Choroid plexus epithelial cell (primary cell): ENCODE measurements around the gene DDIT3.

Experiments used
- DNase-seq: peaks from one replicate; pipeline ENCODE4 v3.0.0-alpha.2; 2010; ENCODE audit warnings: low read depth
- H3K4me3 ChIP-seq: 2 replicates; pipeline ENCODE4 v1.5.1; 2011; ENCODE audit warnings: low read depth, mild to moderate bottlenecking, control low read depth, low read length, moderate library complexity
- TF ChIP-seq, protein P1 (sequence below): conservative IDR thresholded peaks from 2 replicates; pipeline ENCODE4 v1.5.1; 2011; ENCODE audit warnings: low read depth, mild to moderate bottlenecking, control low read depth, inconsistent platforms, low read length, moderate library complexity

Gene DDIT3

GRCh38 chr12:57546438-57547287 lies 26.3 kb upstream of the DDIT3 start, which contains the start of gene DCTN2:
Gene DCTN2, minus strand, starts transcription at chr12:57547192. Its CDS starts 129 bp downstream, at chr12:57547063.
- DNase-seq = peak; percentile 98
- TF ChIP-seq, protein P1, sequence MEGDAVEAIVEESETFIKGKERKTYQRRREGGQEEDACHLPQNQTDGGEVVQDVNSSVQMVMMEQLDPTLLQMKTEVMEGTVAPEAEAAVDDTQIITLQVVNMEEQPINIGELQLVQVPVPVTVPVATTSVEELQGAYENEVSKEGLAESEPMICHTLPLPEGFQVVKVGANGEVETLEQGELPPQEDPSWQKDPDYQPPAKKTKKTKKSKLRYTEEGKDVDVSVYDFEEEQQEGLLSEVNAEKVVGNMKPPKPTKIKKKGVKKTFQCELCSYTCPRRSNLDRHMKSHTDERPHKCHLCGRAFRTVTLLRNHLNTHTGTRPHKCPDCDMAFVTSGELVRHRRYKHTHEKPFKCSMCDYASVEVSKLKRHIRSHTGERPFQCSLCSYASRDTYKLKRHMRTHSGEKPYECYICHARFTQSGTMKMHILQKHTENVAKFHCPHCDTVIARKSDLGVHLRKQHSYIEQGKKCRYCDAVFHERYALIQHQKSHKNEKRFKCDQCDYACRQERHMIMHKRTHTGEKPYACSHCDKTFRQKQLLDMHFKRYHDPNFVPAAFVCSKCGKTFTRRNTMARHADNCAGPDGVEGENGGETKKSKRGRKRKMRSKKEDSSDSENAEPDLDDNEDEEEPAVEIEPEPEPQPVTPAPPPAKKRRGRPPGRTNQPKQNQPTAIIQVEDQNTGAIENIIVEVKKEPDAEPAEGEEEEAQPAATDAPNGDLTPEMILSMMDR = peak; percentile 28
- H3K4me3 ChIP-seq = peak within 1 kb of the TSS; percentile 91

DNA sequence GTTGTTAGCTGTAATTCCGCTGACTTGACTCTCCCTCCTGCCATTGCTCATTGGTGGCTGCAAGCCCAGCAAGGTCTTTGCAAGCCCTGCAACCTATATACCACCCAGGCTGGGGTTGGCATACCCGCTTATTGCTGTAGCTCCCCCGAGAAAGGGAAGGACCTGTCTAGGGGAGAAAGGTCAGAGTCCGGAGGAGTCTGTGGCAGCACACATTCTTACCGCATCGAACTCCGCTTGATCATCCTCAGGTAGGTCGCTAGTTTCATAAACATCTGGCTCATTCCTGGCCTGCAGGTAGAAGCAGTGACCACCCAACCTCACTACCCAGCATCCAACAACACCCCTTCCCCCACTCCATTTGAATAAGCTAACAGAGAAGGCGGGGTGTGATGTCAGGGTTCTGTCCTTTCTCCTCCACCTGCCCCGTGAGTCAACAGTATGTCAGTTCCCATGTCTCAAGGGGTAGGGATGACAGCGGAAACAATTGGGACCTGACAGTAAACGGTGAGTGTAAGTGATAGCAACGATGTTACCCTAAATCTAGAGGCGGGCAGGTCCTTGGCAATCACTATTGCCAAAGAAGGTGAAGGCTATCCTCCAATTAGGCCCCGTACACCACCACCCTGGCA lies 25.6 kb upstream of the DDIT3 start:
- DNase-seq = no peak
- TF ChIP-seq, protein P1 = no peak
- H3K4me3 ChIP-seq = peak overlapping the region; percentile 91

- DNase-seq = no peak
- H3K4me3 ChIP-seq = no peak overlapping the region
- TF ChIP-seq, protein P1 = no peak
Observed at GRCh38 chr12:57543581-57543980, 23.3 kb upstream of the DDIT3 start.

DNA sequence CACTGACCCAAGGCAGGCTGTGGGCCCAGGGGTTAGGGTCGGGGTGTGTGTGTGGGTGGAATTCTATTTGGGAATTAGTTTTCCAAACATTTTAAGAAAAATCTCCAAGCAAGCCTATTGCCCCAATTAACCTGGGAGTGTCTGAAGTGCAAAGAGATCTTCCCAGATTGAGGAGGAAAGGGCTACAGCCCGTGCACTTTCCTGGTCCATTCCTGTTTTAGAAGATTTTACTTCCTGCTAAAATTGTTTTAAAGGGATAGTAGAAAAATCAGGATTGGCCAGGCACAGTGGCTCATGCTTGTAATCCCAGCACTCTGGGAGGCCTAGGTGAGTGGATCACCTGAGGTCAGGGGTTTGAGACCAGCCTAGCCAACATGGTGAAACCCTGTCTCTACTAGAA lies 21.4 kb upstream of the DDIT3 start:
- no peak for DNase-seq
- no peak overlapping the region for H3K4me3 ChIP-seq
- TF ChIP-seq, protein P1 = no peak

GRCh38 chr12:57541001-57541400 lies 20.7 kb upstream of the DDIT3 start:
- TF ChIP-seq, protein P1 = no peak
- DNase-seq = no peak

GRCh38 chr12:57539134-57539768 lies 18.9 kb upstream of the DDIT3 start:
- no peak overlapping the region for H3K4me3 ChIP-seq
- TF ChIP-seq, protein P1 = no peak
- DNase-seq = no peak

More at GRCh38 chr12:57541001-57541400, 20.7 kb upstream of the DDIT3 start:
- H3K4me3 ChIP-seq = no peak overlapping the region
